GM12878 (cell line): ENCODE results near the gene SPAG6. TPM values are rescaled to one million over a fixed set of nuclear protein-coding genes. Genes with fewer than 3 reads are reported as not detected.

ENCODE experiments used
- ATAC-seq: fragments of 200-7000 bp; cut with Tn5 transposase; 3 replicates; pipeline ENCODE4 v1.9.1; 2020; ENCODE audit warnings: mild to moderate bottlenecking, moderate library complexity
- BruUV-seq: library from RNA; stranded (reverse); fragments of 400-500 nt; replicated peaks from 2 replicates; lab custom pipeline; 2021; lab: Mats Ljungman, UMichigan
- CTCF ChIA-PET: fragments of 300-600 bp; sonication (Branson Sonifier 250); formaldehyde crosslinking; extraction: SDS; loops from one replicate; lab custom pipeline; 2021; ENCODE audit warnings: inconsistent platforms; lab: Yijun Ruan, JAX
- POLR2A ChIA-PET: fragments of 350-600 bp; formaldehyde crosslinking; extraction: SDS; loops from one replicate; lab custom pipeline; 2021; ENCODE audit warnings: inconsistent platforms; lab: Charles Lee
- RAD21 ChIA-PET: fragments of 300-600 bp; sonication (Branson Sonifier 250); formaldehyde crosslinking; loops from one replicate; lab custom pipeline; 2023; ENCODE audit warnings: antibody characterized with exemption; ENCODE audit not compliant: unreplicated experiment; lab: Charles Lee
- SMC1A ChIA-PET: fragments of 300-600 bp; sonication (Branson Sonifier 250); formaldehyde crosslinking; loops from one replicate; lab custom pipeline; 2023; ENCODE audit not compliant: unreplicated experiment, uncharacterized antibody; lab: Charles Lee
- DNase-seq: peaks from one replicate; pipeline ENCODE4 v3.0.0-alpha.2; 2011; ENCODE audit warnings: low read depth, low spot score
- FAIRE-seq: peaks from 3 replicates; lab custom pipeline; 2011; peaks lifted over from hg19 to GRCh38; lab: Jason Lieb, UNC
- H2AFZ ChIP-seq: 2 replicates; pipeline ENCODE4 v1.6.0; 2011; ENCODE audit warnings: low read depth, low read length, control low read depth; ENCODE audit not compliant: control insufficient read depth
- H3K27ac ChIP-seq: 2 replicates; pipeline ENCODE4 v1.5.1; 2011; ENCODE audit warnings: control low read depth; ENCODE audit not compliant: control insufficient read depth, insufficient read depth
- H3K27me3 ChIP-seq, 2 experiments: replicated peaks in 1 of 2; 2 replicates each; pipeline versions ENCODE4 v1.6.0 to v1.6.1; 2011; ENCODE audit warnings: low read length in 1 of 2; ENCODE audit not compliant: control insufficient read depth in 2 of 2, insufficient read depth in 2 of 2
- H3K36me3 ChIP-seq, 2 experiments: 2 replicates each; pipeline ENCODE4 v1.5.1; 2011; ENCODE audit warnings: low read length in 1 of 2; ENCODE audit not compliant: control insufficient read depth in 2 of 2, insufficient read depth in 2 of 2
- H3K4me1 ChIP-seq: 2 replicates; pipeline ENCODE4 v1.6.1; 2011; ENCODE audit warnings: mild to moderate bottlenecking, low read length, moderate library complexity, mixed read lengths; ENCODE audit not compliant: control insufficient read depth, insufficient read depth
- H3K4me2 ChIP-seq: 2 replicates; pipeline ENCODE4 v1.6.0; 2011; ENCODE audit warnings: control low read depth; ENCODE audit not compliant: control insufficient read depth, insufficient read depth
- H3K4me3 ChIP-seq: fragments of 200-600 bp; sonication (generic); 2 replicates; pipeline ENCODE4 v1.5.1; 2016
- H3K79me2 ChIP-seq: 2 replicates; pipeline ENCODE4 v1.6.0; 2011; ENCODE audit warnings: low read length; ENCODE audit not compliant: control insufficient read depth, insufficient read depth
- H3K9ac ChIP-seq: 2 replicates; pipeline ENCODE4 v1.8.0; 2011; ENCODE audit warnings: low read length, control low read depth, mixed read lengths; ENCODE audit not compliant: control insufficient read depth, insufficient read depth
- H3K9me3 ChIP-seq: replicated peaks from 3 replicates; pipeline ENCODE4 v1.5.1; 2011; ENCODE audit warnings: mild to moderate bottlenecking, low read length; ENCODE audit not compliant: control insufficient read depth, insufficient read depth
- H4K20me1 ChIP-seq: 2 replicates; pipeline ENCODE4 v1.6.0; 2011; ENCODE audit not compliant: control insufficient read depth, insufficient read depth
- BRCA1 ChIP-seq: IDR thresholded peaks from 2 replicates; pipeline ENCODE4 v1.6.1; 2011; ENCODE audit warnings: low read depth, low read length, improper control_type of control experiment
- CHD1 ChIP-seq: IDR thresholded peaks from 2 replicates; pipeline ENCODE4 v1.6.1; 2012; ENCODE audit warnings: low read depth, low read length, improper control_type of control experiment
- CHD4 ChIP-seq: fragments of 200-600 bp; sonication (generic); IDR thresholded peaks from 2 replicates; pipeline ENCODE4 v1.6.1; 2016; ENCODE audit warnings: mild to moderate bottlenecking
- DPF2 ChIP-seq: fragments of 450-650 bp; IDR thresholded peaks from 2 replicates; pipeline ENCODE4 v1.6.1; 2017; ENCODE audit warnings: mild to moderate bottlenecking
- EGR1 ChIP-seq, 2 experiments: IDR thresholded peaks; 1 replicate in 1 of 2; 2 replicates in 1 of 2; pipeline ENCODE4 v1.6.1; 2011 to 2012; ENCODE audit warnings: low read depth in 2 of 2, low read length in 2 of 2, borderline replicate concordance in 1 of 2, mild to moderate bottlenecking in 1 of 2, moderate library complexity in 1 of 2
- GABPA ChIP-seq: IDR thresholded peaks from 2 replicates; pipeline ENCODE4 v1.6.1; 2014; ENCODE audit warnings: antibody characterized with exemption, low read depth, mild to moderate bottlenecking, inconsistent platforms
- HDGF ChIP-seq: fragments of 450-650 bp; IDR thresholded peaks from 2 replicates; pipeline ENCODE4 v1.6.1; 2016; ENCODE audit warnings: antibody characterized with exemption
- IRF3 ChIP-seq: fragments of 450-650 bp; IDR thresholded peaks from 2 replicates; pipeline ENCODE4 v1.6.1; 2014; ENCODE audit warnings: mild to moderate bottlenecking
- KAT2A ChIP-seq: conservative IDR thresholded peaks from 2 replicates; pipeline ENCODE4 v1.6.1; 2011; ENCODE audit warnings: low read depth, low read length; ENCODE audit not compliant: control insufficient read depth
- LARP7 ChIP-seq: fragments of 450-650 bp; IDR thresholded peaks from 2 replicates; pipeline ENCODE4 v1.6.1; 2017; ENCODE audit warnings: mild to moderate bottlenecking
- NR2C2 ChIP-seq: IDR thresholded peaks from 2 replicates; pipeline ENCODE4 v1.6.1; 2011; ENCODE audit warnings: borderline replicate concordance, low read depth; ENCODE audit not compliant: control insufficient read depth, insufficient read length
- PAX8 ChIP-seq: fragments of 450-650 bp; IDR thresholded peaks from 2 replicates; pipeline ENCODE4 v1.6.1; 2017; ENCODE audit warnings: mild to moderate bottlenecking, moderate library complexity
- RCOR1 ChIP-seq: conservative IDR thresholded peaks from 2 replicates; pipeline ENCODE4 v1.6.1; 2012; ENCODE audit warnings: low read depth, low read length, improper control_type of control experiment
- SREBF2 ChIP-seq: IDR thresholded peaks from 2 replicates; pipeline ENCODE4 v1.6.1; 2012; ENCODE audit warnings: mild to moderate bottlenecking, low read length
- TCF12 ChIP-seq: IDR thresholded peaks from 2 replicates; pipeline ENCODE4 v1.6.1; 2011; ENCODE audit warnings: low read depth, mild to moderate bottlenecking, low read length
- YBX1 ChIP-seq: fragments of 450-650 bp; IDR thresholded peaks from 2 replicates; pipeline ENCODE4 v1.6.1; 2016; ENCODE audit warnings: antibody characterized with exemption
- WGBS: methylation state at CpG from one replicate; pipeline ENCODE4 v1.1.6; 2016; ENCODE audit warnings: low lambda C conversion rate; ENCODE audit not compliant: insufficient replicate concordance, insufficient coverage; ENCODE audit errors: missing lambda C conversion rate; 5-methylcytosine and 5-hydroxymethylcytosine counted together
- in situ Hi-C: fragments of 300-500 bp; cut with MboI; formaldehyde crosslinking; loops from 9 replicates; pipeline ENCODE4 v1.14.3; 2018; ENCODE audit warnings: mixed read lengths
- intact Hi-C: fragments of 100-400 bp; cut with micrococcal nuclease; formaldehyde crosslinking; loops from one replicate; pipeline ENCODE4 v1.14.2; 2022; ENCODE audit not compliant: unreplicated experiment
- polyA plus RNA-seq, 11 experiments: library from polyadenylated mRNA; depleted of rRNA in 4 of 11; unstranded in 6 of 11; stranded (reverse) in 5 of 11; fragments of >200 nt; fragmentation: Nextera tagmentation in 4 of 11; fragmentation: Illumina TruSeq in 1 of 11; extraction: Ambion mirVana in 4 of 11; extraction: Trizol in 1 of 11; gene quantifications; 1 replicate in 1 of 11; 2 replicates in 10 of 11; pipeline versions ENCODE4 v1.2.1 to v1.2.3, GENCODE V29; 2011 to 2016; ENCODE audit warnings: inconsistent platforms in 2 of 11, missing spikeins in 2 of 11, low read depth in 1 of 11
- total RNA-seq, 4 experiments: library from RNA; depleted of rRNA in 3 of 4; stranded (reverse); fragments of >200 nt in 3 of 4; fragmentation: Illumina TruSeq in 1 of 4; extraction: Trizol in 1 of 4; gene quantifications; 2 replicates each; pipeline versions ENCODE4 v1.2.1 to v1.2.3, GENCODE V29; 2013 to 2021
- TF ChIP-seq, protein P1 (sequence below): IDR thresholded peaks from 2 replicates; pipeline ENCODE4 v1.6.1; 2011; ENCODE audit warnings: borderline replicate concordance, low read depth, mild to moderate bottlenecking, moderate library complexity, low read length; ENCODE audit not compliant: insufficient read depth, poor library complexity, severe bottlenecking
- TF ChIP-seq, protein P2 (sequence below): fragments of 450-650 bp; IDR thresholded peaks from 2 replicates; pipeline ENCODE4 v1.6.1; 2017; ENCODE audit warnings: mild to moderate bottlenecking, low read depth, inconsistent platforms; ENCODE audit not compliant: poor library complexity, severe bottlenecking
- TF ChIP-seq, protein P3 (sequence below): IDR thresholded peaks from 2 replicates; pipeline ENCODE4 v1.6.1; 2012; ENCODE audit warnings: low read length, inconsistent platforms

Gene SPAG6
- total and polyA plus RNA-seq, 10 of the 15 experiments (the other 5 are each of a cell fraction or from before 2014, with no cell fraction given) = 0.13 to 0.99 (median 0.40) TPM; not detected in 1

DNA sequence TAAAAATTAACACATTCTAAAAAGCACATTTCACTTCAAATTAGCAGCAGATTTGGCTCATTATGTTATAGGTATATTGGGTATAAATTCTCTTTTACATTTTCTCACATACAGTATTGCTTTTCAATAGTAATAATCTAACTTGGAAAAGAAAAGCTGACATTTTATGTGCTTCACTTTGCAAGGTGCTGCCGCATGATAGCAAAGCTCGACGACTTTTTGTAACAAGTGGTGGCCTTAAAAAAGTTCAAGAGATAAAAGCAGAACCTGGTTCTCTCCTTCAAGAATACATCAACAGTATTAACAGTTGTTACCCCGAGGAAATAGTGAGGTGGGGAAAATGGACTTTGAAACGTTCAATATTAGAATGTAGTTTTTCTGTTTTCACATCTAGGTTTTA, 65.5 kb downstream of the SPAG6 start:
- Histone ChIP-seq H4K20me1 (no peaks in the 10 kb centered on the region), H3K9me3 (no peaks in the 10 kb centered on the region), H3K4me1 (no peaks in the 10 kb centered on the region), H3K4me3 (no peak overlapping the region), H3K9ac (no peak overlapping the region), H3K27me3 (no peaks in the 10 kb centered on the region), H3K4me2 (no peak overlapping the region), H2AFZ (no peak overlapping the region), H3K27ac (no peak overlapping the region), H3K79me2 (no peaks in the 10 kb centered on the region), H3K36me3 (no peaks in the 10 kb centered on the region)
- no peak for ATAC-seq
- in situ Hi-C loops = no loop called here
- RAD21 ChIA-PET = no interaction called here
- intact Hi-C loops = loop anchor here (10.0 kb wide), 1 partner anchor 306 kb away; no protein-coding TSS in a partner anchor
- DNase-seq = no peak
- SMC1A ChIA-PET = no interaction called here
- 97% methylated on average over 5 of the region's 5 CpGs for WGBS
- POLR2A ChIA-PET = no interaction called here
- no peak for FAIRE-seq
- no peak for TF ChIP-seq KAT2A
- TF ChIP-seq LARP7 = no peak
- TF ChIP-seq, protein P1, sequence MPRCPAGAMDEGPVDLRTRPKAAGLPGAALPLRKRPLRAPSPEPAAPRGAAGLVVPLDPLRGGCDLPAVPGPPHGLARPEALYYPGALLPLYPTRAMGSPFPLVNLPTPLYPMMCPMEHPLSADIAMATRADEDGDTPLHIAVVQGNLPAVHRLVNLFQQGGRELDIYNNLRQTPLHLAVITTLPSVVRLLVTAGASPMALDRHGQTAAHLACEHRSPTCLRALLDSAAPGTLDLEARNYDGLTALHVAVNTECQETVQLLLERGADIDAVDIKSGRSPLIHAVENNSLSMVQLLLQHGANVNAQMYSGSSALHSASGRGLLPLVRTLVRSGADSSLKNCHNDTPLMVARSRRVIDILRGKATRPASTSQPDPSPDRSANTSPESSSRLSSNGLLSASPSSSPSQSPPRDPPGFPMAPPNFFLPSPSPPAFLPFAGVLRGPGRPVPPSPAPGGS = no peak
- no peak for TF ChIP-seq RCOR1
- TF ChIP-seq, protein P2, sequence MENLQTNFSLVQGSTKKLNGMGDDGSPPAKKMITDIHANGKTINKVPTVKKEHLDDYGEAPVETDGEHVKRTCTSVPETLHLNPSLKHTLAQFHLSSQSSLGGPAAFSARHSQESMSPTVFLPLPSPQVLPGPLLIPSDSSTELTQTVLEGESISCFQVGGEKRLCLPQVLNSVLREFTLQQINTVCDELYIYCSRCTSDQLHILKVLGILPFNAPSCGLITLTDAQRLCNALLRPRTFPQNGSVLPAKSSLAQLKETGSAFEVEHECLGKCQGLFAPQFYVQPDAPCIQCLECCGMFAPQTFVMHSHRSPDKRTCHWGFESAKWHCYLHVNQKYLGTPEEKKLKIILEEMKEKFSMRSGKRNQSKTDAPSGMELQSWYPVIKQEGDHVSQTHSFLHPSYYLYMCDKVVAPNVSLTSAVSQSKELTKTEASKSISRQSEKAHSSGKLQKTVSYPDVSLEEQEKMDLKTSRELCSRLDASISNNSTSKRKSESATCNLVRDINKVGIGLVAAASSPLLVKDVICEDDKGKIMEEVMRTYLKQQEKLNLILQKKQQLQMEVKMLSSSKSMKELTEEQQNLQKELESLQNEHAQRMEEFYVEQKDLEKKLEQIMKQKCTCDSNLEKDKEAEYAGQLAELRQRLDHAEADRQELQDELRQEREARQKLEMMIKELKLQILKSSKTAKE = no peak
- TF ChIP-seq YBX1 = no peak
- TF ChIP-seq IRF3 = no peak
- TF ChIP-seq, protein P3, sequence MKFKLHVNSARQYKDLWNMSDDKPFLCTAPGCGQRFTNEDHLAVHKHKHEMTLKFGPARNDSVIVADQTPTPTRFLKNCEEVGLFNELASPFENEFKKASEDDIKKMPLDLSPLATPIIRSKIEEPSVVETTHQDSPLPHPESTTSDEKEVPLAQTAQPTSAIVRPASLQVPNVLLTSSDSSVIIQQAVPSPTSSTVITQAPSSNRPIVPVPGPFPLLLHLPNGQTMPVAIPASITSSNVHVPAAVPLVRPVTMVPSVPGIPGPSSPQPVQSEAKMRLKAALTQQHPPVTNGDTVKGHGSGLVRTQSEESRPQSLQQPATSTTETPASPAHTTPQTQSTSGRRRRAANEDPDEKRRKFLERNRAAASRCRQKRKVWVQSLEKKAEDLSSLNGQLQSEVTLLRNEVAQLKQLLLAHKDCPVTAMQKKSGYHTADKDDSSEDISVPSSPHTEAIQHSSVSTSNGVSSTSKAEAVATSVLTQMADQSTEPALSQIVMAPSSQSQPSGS = no peak
- no peak for TF ChIP-seq GABPA
- TF ChIP-seq CHD1 = no peak
- no peak for TF ChIP-seq NR2C2
- no peak for TF ChIP-seq HDGF
- no peak for TF ChIP-seq CHD4
- TF ChIP-seq TCF12 = no peak
- TF ChIP-seq DPF2 = no peak
- TF ChIP-seq SREBF2 = no peak
- no peak for TF ChIP-seq BRCA1
- TF ChIP-seq PAX8 = no peak
- TF ChIP-seq EGR1 (IDR thresholded peaks at IDR 0.05; ENCODE audit: borderline replicate concordance in 1 of 2, low read depth in 2 of 2, low read length in 2 of 2) = no peak
- CTCF ChIA-PET = no interaction called here
- BruUV-seq = no TSS peak
